ENCODE data around the gene TNS1.

DNA sequence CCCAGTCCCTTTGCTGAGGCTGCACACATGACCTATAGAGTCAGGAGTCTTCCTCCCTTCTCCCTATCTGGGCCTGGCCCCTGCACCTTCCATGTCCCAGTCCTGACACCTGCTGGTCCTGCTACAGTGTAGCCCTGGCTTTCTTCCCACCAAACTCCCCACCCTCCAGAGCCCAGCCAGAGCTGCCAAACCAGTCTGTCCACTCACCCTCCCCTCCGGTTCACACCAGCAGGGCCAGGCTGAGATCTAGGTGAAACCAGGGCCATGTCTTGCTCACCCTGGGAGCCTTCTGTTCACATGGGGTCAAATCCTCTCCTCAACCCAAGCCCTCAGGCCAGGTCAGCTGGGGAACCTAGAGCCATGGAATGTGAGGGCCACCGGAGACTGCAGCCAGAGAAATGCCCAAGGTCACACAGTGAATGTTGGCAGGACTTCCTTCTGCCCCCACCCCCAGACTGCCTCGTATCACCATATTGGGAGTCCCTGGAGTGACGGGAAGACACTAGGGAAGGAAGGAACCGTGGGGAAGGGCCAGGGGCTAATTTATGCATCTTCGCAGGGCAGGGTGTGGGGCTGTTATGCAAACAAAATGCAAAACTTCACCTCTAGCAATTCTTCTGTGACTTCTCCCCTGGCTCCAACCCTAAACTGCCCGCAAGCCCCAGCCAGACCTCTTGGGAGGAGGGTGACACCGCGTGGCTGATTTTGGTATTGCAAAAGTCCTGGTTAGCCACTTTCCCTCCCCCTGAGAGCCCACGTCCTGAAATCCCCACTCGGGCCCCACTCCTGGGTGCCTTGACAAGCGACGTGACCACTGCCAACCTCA lies 14.6 kb downstream of the TNS1 start:
- TF ChIP-seq, protein P1, sequence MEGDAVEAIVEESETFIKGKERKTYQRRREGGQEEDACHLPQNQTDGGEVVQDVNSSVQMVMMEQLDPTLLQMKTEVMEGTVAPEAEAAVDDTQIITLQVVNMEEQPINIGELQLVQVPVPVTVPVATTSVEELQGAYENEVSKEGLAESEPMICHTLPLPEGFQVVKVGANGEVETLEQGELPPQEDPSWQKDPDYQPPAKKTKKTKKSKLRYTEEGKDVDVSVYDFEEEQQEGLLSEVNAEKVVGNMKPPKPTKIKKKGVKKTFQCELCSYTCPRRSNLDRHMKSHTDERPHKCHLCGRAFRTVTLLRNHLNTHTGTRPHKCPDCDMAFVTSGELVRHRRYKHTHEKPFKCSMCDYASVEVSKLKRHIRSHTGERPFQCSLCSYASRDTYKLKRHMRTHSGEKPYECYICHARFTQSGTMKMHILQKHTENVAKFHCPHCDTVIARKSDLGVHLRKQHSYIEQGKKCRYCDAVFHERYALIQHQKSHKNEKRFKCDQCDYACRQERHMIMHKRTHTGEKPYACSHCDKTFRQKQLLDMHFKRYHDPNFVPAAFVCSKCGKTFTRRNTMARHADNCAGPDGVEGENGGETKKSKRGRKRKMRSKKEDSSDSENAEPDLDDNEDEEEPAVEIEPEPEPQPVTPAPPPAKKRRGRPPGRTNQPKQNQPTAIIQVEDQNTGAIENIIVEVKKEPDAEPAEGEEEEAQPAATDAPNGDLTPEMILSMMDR (IDR thresholded peaks at IDR 0.05): peak; percentile 85
- no peak for TF ChIP-seq EZH2 (IDR thresholded peaks at IDR 0.05; ENCODE audit: borderline replicate concordance, insufficient read depth, low read depth, low read length, poor library complexity, severe bottlenecking)

Data from B cell (primary cell).